Heart left ventricle (tissue), 16 donors: ENCODE data around the gene OGA. TPM values are rescaled to one million over a fixed set of nuclear protein-coding genes. Genes with fewer than 3 reads are reported as not detected.

Experiments
- ATAC-seq, 4 donors: fragments of 200-7000 bp; cut with Tn5 transposase; one replicate each; pipeline ENCODE4 v1.9.1; 2020 to 2022; ENCODE audit warnings: moderate library complexity in 4 of 4, mild to moderate bottlenecking in 3 of 4, moderate number of reproducible peaks in 1 of 4
- DNase-seq, 5 donors: peaks; one replicate each; pipeline ENCODE4 v3.0.0-alpha.2; 2020
- H3K27ac ChIP-seq, 12 donors: fragments of 200-600 bp; sonication (generic) in 4 of 12; one replicate each; pipeline versions ENCODE4 v1.5.0 to v1.8.0; 2016 to 2022; ENCODE audit warnings: mild to moderate bottlenecking in 2 of 12
- H3K27me3 ChIP-seq, 9 donors: fragments of 200-600 bp; sonication (generic) in 2 of 9; one replicate each; pipeline versions ENCODE4 v1.5.1 to v1.8.0; 2016 to 2022; ENCODE audit warnings: mild to moderate bottlenecking in 3 of 9
- H3K36me3 ChIP-seq, 9 donors: fragments of 200-600 bp; sonication (generic) in 2 of 9; one replicate each; pipeline versions ENCODE4 v1.5.0 to v1.8.0; 2018 to 2022; ENCODE audit warnings: mild to moderate bottlenecking in 2 of 9
- H3K4me1 ChIP-seq, 12 donors: fragments of 200-600 bp; sonication (generic) in 4 of 12; one replicate each; pipeline versions ENCODE4 v1.5.0 to v1.8.0; 2016 to 2022; ENCODE audit warnings: mild to moderate bottlenecking in 3 of 12
- H3K4me3 ChIP-seq, 12 donors: fragments of 200-600 bp; sonication (generic) in 4 of 12; one replicate each; pipeline versions ENCODE4 v1.5.0 to v1.8.0; 2017 to 2022; ENCODE audit warnings: mild to moderate bottlenecking in 9 of 12, moderate library complexity in 4 of 12
- H3K9me3 ChIP-seq, 12 donors: fragments of 200-600 bp; sonication (generic) in 4 of 12; one replicate each; pipeline versions ENCODE4 v1.5.0 to v1.8.0; 2016 to 2022; ENCODE audit warnings: mild to moderate bottlenecking in 1 of 12
- POLR2A ChIP-seq, 2 donors: fragments of 450-650 bp; IDR thresholded peaks; one replicate each; pipeline ENCODE4 v1.6.1; 2017; ENCODE audit warnings: antibody characterized with exemption in 2 of 2, mild to moderate bottlenecking in 2 of 2, moderate library complexity in 2 of 2
- WGBS, 4 donors: extraction: QIAGEN DNeasy Blood & Tissue Kit in 2 of 4; methylation state at CpG; one replicate each; pipeline versions ENCODE4 v1.1.5 to v1.1.7; 2013 to 2018; 5-methylcytosine and 5-hydroxymethylcytosine counted together
- intact Hi-C, 10 donors: fragments of 100-400 bp; cut with DNase I; formaldehyde crosslinking; loops; one replicate each; pipeline versions ENCODE4 v1.11.1 to v1.14.2; 2022
- polyA plus RNA-seq, 2 donors: library from polyadenylated mRNA; stranded (reverse); fragments of 200-250 nt; gene quantifications; one replicate each; pipeline ENCODE4 v1.2.3, GENCODE V29; 2013
- total RNA-seq, 9 donors: library from RNA; depleted of rRNA in 2 of 9; stranded (reverse); fragments of >200 nt in 2 of 9; fragmentation: NEBNext Ultra II Directional in 3 of 9; extraction: Animal tissue kit (Norgen Biotek cat#: 25700) in 3 of 9; gene quantifications; one replicate each; pipeline versions ENCODE4 v1.1.0 to v1.2.4, GENCODE V29; 2016 to 2023
- TF ChIP-seq, protein P1 (sequence below), 12 donors: fragments of 200-600 bp; sonication (generic) in 4 of 12; IDR thresholded peaks; one replicate each; pipeline versions ENCODE4 v1.5.0 to v1.8.0; 2018 to 2022; ENCODE audit warnings: antibody characterized with exemption in 12 of 12, mild to moderate bottlenecking in 5 of 12
- donor health status: ischemic (EF 13 %, LVEDD 7.1; RV severe dilation, severe dysfunction).
- donor health status: healthy with polysubstance abuse.
- donor health status: DM: no; HTN: yes; CAD: no.
- donor health status: DM: no; HTN: no; CAD: no.
- donor health status: ischemic (EF 25% LVEDD 6.9; RV normal size, moderate dysfunction).
- donor health status: ischemic (EF 25% LVEDD 5.7; RV mildly dilated, moderate dysfunction).
- donor health status: healthy.
- donor health status: DM: yes; HTN: yes; CAD: no.
- donor health status: ischemic (EF 35%, LVEDD 5.7; RV mildly dilated, moderate dysfunction).
- donor health status: nonischemic (EF 11% LVEDD 7.7; RV severe dilation, severe dysfunction).
- donor health status: DM: yes; HTN: yes; CAD: no.
- donor health status: PGD.
- donor health status: ischemic (EF 29% LVEDD 5.4; RV normal size, mild dysfunction).
- donor health status: nonischemic (EF 23%, LVEDD 6.1; RV moderate dilation, normal function).

OGA gene
- total and polyA plus RNA-seq, 11 donors, result 42.1 to 164 (median 90.7) TPM

GRCh38 chr10:101833466-101833865 lies 15.2 kb upstream of the OGA start:
- H3K4me3 ChIP-seq, result no peak overlapping the region
- DNase-seq (peak in 1 of 5 donors; percentile 1), ATAC-seq (no peak)
- intact Hi-C loops, result no loop called here
- H3K27ac ChIP-seq, result no peak overlapping the region
- no peak for TF ChIP-seq POLR2A (IDR thresholded peaks at IDR 0.05)
- TF ChIP-seq, protein P1, sequence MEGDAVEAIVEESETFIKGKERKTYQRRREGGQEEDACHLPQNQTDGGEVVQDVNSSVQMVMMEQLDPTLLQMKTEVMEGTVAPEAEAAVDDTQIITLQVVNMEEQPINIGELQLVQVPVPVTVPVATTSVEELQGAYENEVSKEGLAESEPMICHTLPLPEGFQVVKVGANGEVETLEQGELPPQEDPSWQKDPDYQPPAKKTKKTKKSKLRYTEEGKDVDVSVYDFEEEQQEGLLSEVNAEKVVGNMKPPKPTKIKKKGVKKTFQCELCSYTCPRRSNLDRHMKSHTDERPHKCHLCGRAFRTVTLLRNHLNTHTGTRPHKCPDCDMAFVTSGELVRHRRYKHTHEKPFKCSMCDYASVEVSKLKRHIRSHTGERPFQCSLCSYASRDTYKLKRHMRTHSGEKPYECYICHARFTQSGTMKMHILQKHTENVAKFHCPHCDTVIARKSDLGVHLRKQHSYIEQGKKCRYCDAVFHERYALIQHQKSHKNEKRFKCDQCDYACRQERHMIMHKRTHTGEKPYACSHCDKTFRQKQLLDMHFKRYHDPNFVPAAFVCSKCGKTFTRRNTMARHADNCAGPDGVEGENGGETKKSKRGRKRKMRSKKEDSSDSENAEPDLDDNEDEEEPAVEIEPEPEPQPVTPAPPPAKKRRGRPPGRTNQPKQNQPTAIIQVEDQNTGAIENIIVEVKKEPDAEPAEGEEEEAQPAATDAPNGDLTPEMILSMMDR (IDR thresholded peaks at IDR 0.05), result no peak
- H3K9me3 ChIP-seq, result no peaks in the 10 kb centered on the region
- WGBS, 4 donors, result 74 to 94% (median 83%) methylated on average over 1 of the region's 1 CpG
- peaks cover 0 to 57% (median 20%) of the 10 kb centered on the region in 12 donors for H3K4me1 ChIP-seq
- peaks cover 0 to 3% (median 0%) of the 10 kb centered on the region in 9 donors for H3K36me3 ChIP-seq
- no peaks in the 10 kb centered on the region for H3K27me3 ChIP-seq

DNA sequence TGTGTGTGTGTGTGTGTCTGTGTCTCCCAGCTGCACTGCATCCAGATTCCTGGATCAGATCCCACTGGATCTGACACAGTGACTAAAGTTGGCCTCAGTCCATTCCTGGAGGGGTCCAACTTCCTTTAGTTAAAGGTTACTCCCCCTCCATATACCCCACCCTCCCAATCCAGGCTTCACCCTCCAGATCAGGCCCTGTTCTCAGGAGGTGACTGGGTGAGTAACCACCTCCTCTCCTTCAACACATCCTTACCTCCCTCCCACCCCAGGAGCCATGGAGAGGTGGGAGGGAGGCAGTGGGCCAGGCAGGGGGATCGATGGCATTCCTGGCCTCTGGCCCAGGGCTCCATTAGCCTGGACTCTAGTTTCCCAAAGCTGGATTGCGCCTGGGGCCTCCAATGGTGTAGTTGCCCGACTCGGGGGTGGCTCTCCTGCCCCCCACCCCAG lies 14.1 kb upstream of the OGA start:
- 41 to 69% (median 55%) methylated on average over 2 to 4 of the region's 4 CpGs for WGBS, 4 donors
- ATAC-seq (no peak), DNase-seq (no peak)
- Histone ChIP-seq H3K4me1 (peaks cover 0 to 49% (median 20%) of the 10 kb centered on the region in 12 donors), H3K9me3 (no peaks in the 10 kb centered on the region), H3K36me3 (peaks cover 0 to 14% (median 2%) of the 10 kb centered on the region in 9 donors), H3K4me3 (no peak overlapping the region), H3K27me3 (no peaks in the 10 kb centered on the region), H3K27ac (no peak overlapping the region)
- TF ChIP-seq POLR2A (IDR thresholded peaks at IDR 0.05), result no peak
- TF ChIP-seq, protein P1 (IDR thresholded peaks at IDR 0.05), result no peak
- intact Hi-C loops, result no loop called here

DNA sequence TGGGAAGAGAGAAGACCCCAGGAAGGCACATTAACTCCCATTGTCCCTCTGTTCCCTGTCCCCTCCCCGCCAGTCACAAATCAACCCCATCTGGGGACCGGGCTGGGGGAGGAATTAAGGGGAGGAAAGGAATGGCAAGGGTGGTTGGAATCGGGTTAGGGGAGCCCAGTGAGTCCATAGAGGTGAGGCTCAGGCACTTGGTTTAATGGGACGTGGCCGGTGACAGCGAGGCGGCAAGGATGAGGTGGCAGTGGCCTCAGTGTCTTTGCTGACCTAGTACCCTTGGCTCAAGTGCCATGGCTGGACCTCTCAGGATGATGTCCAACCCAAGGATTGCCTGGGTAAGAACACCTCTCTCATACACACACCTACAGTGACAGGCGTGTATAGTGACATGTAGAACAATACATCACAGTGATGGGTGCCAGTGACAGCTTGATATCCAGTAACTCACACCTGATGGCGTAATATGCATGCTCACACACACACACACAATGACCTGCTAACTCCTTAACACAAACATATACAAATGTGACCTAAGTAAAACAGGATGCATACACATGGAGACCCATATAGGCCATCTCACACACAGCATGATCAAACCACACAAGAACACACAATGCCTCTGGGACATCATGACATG lies 13.0 kb upstream of the OGA start:
- peaks cover 0 to 47% (median 20%) of the 10 kb centered on the region in 12 donors for H3K4me1 ChIP-seq
- intact Hi-C loops, result no loop called here
- DNase-seq (no peak), ATAC-seq (no peak)
- peak overlapping the region in 10 of 12 donors; percentile 28 to 63 (median 54) for H3K4me3 ChIP-seq
- no peak for TF ChIP-seq POLR2A (IDR thresholded peaks at IDR 0.05)
- TF ChIP-seq, protein P1 (IDR thresholded peaks at IDR 0.05), result no peak
- H3K27me3 ChIP-seq, result no peaks in the 10 kb centered on the region
- WGBS, 4 donors, result 61 to 73% (median 67%) methylated on average over 9 of the region's 9 CpGs
- peaks cover 0 to 22% (median 9%) of the 10 kb centered on the region in 9 donors for H3K36me3 ChIP-seq
- H3K27ac ChIP-seq, result peak overlapping the region in 7 of 12 donors; percentile 2 to 66 (median 37)
- no peaks in the 10 kb centered on the region for H3K9me3 ChIP-seq

DNA sequence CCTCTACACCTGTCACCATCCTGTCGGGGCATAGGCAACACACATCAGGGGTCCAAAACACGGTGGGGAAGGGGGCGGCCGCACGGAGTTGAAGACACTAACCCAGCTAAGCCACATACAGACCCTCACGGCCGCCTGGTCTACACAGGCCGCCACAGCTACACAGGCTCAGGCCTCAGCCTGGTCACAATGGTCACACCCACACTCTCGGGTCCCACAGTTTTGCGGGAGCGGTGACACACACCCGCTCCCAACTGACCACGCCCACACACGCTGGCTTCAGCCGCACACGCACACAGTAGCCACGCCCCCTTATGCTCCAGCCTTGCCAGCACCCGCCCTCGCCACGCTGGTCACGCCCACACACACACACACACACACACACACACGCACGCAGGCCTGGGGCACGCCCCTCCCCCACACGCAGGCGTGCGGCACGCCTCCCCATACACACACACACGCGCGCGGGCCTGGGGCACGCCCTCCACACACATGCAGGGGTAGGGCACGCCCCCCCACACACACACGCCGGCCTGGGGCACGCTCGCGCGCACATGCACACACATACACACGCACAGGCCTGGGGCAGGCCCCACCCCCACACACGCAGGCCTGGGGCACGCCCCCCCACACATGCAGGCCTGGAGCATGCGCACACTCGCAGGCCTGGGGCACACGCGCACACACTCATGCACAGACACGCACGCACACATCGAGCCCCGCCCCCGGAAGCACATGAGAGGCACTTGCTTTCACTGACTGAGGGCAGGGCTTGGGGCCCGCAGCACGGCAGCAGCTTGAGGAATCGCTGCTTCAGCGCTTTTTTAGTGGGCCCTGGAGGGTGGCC lies 12.3 kb upstream of the OGA start:
- no peaks in the 10 kb centered on the region for H3K27me3 ChIP-seq

More for the DNA sequence above, 12.3 kb upstream of the OGA start:
- Histone ChIP-seq H3K4me3 (peak overlapping the region in 11 of 12 donors; percentile 28 to 63 (median 54)), H3K9me3 (no peaks in the 10 kb centered on the region), H3K27ac (peak overlapping the region in 8 of 12 donors; percentile 2 to 66 (median 36)), H3K36me3 (peaks cover 0 to 22% (median 9%) of the 10 kb centered on the region in 9 donors), H3K4me1 (peaks cover 0 to 45% (median 19%) of the 10 kb centered on the region in 12 donors)
- intact Hi-C loops, result no loop called here
- peak; percentile 63 to 88 (median 84) for ATAC-seq
- no peak for TF ChIP-seq POLR2A (IDR thresholded peaks at IDR 0.05)
- TF ChIP-seq, protein P1 (IDR thresholded peaks at IDR 0.05), result no peak
- DNase-seq, result peak; percentile 85 to 92 (median 89)
- 3 to 13% (median 5%) methylated on average over 23 to 56 of the region's 56 CpGs for WGBS, 4 donors
